GM13976 (cell line): ENCODE measurements around the gene OSBPL10.

Source experiments
- DNase-seq: peaks from one replicate; pipeline ENCODE4 v3.0.0; 2012; ENCODE audit warnings: low spot score
- CTCF ChIP-seq: IDR thresholded peaks from 2 replicates; pipeline ENCODE4 v1.5.1; 2012; ENCODE audit warnings: borderline replicate concordance, mild to moderate bottlenecking; ENCODE audit not compliant: insufficient read depth; ENCODE audit errors: extremely low read depth, missing control alignments, control extremely low read depth
- in situ Hi-C: fragments of 300-500 bp; cut with MboI; formaldehyde crosslinking; loops from one replicate; pipeline ENCODE4 v1.12.0; 2022; ENCODE audit warnings: low sequenced_read_pairs, mixed read lengths, inconsistent platforms; ENCODE audit not compliant: unreplicated experiment

Gene OSBPL10

GRCh38 chr3:31624083-31624709 is 356.9 kb downstream of the OSBPL10 start:
- in situ Hi-C loops = no loop called here
- DNase-seq = no peak
- no peak for TF ChIP-seq CTCF

- peak; percentile 19 for DNase-seq
- in situ Hi-C loops = no loop called here
- no peak for TF ChIP-seq CTCF
Observed at GRCh38 chr3:31622636-31623288, 358.3 kb downstream of the OSBPL10 start.

- in situ Hi-C loops = no loop called here
- no peak for TF ChIP-seq CTCF
- no peak for DNase-seq
Observed at GRCh38 chr3:31621314-31621713, 359.7 kb downstream of the OSBPL10 start.

- in situ Hi-C loops = no loop called here
- no peak for TF ChIP-seq CTCF
Observed at GRCh38 chr3:31620656-31621055, 360.4 kb downstream of the OSBPL10 start.

GRCh38 chr3:31616711-31617110 is 364.4 kb downstream of the OSBPL10 start:
- TF ChIP-seq CTCF = no peak
- in situ Hi-C loops = no loop called here

More at GRCh38 chr3:31620656-31621055, 360.4 kb downstream of the OSBPL10 start:
- DNase-seq = no peak

GRCh38 chr3:31615071-31615875 is 365.8 kb downstream of the OSBPL10 start:
- no peak for TF ChIP-seq CTCF
- no peak for DNase-seq
- in situ Hi-C loops = no loop called here

More at GRCh38 chr3:31616711-31617110, 364.4 kb downstream of the OSBPL10 start:
- DNase-seq = no peak
